GM12872 (cell line): ENCODE data around the gene GNB3.
A peak's percentile ranks its signal among the peaks of the same experiment; 100 is the strongest.

Source experiments
- TF ChIP-seq, protein P1 (sequence below): IDR thresholded peaks from 3 replicates; pipeline ENCODE4 v1.5.1; 2011; ENCODE audit warnings: low read depth, mild to moderate bottlenecking, low read length, moderate library complexity; ENCODE audit not compliant: insufficient read depth

GNB3 gene

DNA sequence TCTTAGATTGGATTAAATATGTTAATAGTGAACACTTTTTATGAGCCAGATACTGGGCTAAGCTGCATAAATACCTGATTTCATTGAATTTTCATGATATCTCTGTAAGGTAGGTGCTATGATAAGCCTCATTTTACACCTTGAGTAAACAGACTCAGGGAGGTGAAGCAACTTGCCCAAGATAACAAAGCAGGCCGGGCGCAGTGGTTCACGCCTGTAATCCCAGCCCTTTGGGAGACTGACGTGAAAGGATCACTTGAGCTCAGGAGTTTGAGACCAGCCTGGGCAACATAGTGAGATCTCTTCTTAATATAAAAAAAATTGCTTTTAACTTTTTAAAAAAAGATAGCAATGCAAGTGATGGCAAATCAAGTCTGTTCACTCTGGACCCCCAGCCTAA lies 1.4 kb downstream of the GNB3 start:
- TF ChIP-seq, protein P1, sequence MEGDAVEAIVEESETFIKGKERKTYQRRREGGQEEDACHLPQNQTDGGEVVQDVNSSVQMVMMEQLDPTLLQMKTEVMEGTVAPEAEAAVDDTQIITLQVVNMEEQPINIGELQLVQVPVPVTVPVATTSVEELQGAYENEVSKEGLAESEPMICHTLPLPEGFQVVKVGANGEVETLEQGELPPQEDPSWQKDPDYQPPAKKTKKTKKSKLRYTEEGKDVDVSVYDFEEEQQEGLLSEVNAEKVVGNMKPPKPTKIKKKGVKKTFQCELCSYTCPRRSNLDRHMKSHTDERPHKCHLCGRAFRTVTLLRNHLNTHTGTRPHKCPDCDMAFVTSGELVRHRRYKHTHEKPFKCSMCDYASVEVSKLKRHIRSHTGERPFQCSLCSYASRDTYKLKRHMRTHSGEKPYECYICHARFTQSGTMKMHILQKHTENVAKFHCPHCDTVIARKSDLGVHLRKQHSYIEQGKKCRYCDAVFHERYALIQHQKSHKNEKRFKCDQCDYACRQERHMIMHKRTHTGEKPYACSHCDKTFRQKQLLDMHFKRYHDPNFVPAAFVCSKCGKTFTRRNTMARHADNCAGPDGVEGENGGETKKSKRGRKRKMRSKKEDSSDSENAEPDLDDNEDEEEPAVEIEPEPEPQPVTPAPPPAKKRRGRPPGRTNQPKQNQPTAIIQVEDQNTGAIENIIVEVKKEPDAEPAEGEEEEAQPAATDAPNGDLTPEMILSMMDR, result no peak

DNA sequence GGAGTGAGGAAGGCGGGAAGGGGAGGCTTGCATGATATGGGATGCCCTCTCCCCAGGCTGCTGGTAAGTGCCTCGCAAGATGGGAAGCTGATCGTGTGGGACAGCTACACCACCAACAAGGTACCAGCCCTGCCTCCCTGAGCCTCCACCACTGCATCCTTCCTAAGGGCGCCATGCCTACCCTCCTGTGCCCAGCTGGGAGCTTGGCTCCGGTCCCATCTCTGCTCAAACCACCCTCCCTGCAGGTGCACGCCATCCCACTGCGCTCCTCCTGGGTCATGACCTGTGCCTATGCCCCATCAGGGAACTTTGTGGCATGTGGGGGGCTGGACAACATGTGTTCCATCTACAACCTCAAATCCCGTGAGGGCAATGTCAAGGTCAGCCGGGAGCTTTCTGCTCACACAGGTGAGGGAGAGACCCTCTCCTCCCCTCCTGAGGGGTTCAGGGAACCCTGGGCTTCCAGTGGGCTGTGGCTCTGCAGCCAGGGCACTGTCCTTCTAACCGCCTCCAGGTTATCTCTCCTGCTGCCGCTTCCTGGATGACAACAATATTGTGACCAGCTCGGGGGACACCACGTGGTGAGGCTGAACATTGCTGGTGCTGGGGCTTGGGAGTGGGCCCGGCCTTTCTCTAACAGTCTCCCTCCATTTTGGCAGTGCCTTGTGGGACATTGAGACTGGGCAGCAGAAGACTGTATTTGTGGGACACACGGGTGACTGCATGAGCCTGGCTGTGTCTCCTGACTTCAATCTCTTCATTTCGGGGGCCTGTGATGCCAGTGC lies 2.6 kb downstream of the GNB3 start:
- TF ChIP-seq, protein P1, result peak; percentile 30; the same call in 2 of the 3 replicates

DNA sequence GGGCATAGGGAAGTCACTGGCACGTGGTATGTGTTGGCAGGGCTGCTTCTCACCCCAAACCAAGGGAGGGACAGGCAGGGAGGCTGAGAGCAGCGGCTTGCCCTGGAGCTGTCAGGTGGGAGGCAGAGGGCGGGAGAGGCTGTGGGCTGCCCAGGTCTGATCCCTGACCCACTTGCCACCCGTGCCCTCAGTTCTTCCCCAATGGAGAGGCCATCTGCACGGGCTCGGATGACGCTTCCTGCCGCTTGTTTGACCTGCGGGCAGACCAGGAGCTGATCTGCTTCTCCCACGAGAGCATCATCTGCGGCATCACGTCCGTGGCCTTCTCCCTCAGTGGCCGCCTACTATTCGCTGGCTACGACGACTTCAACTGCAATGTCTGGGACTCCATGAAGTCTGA lies 4.7 kb downstream of the GNB3 start:
- TF ChIP-seq, protein P1, result no peak

DNA sequence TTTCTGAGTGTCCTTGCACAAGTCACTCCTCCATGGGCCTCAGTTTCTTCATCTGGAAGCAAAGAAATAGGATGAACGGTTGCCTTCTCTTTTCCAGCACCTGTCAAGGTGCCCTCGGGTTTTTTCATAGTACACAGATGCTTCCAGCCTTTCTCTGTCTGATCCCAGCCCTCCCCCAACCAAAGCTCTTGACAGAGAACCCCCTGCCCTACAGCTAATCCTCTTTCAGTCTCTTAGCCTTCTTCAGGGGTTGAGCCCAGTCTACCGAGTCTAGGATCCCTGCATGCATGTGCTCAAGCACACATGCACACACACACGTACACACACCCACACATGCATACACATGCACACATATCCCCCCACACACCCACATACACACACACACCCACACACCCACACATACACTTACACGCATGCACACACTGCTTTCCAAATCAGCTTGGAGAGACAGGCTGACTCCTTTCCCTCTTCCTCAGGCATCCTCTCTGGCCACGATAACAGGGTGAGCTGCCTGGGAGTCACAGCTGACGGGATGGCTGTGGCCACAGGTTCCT lies 5.7 kb downstream of the GNB3 start:
- TF ChIP-seq, protein P1, result no peak

DNA sequence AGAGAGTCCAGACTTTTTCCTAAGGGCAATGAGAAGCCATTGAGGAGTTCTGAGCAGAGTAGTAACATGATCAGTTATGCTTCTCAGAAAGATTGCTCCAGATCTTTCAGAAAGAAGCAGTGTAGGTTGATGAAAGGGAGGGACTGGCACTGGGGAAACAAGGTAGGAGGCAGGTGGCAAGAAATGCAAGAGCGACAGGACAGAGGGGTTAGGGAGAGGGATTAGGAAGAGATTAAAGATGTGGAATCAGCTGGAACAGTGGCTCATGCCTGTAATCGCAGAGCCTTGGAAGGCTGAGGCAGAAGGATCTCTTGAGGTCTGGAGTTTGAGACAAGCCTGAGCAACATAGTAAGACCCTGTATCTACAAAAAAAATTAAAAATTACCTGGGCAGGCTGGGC lies 7.0 kb downstream of the GNB3 start:
- TF ChIP-seq, protein P1, result no peak

DNA sequence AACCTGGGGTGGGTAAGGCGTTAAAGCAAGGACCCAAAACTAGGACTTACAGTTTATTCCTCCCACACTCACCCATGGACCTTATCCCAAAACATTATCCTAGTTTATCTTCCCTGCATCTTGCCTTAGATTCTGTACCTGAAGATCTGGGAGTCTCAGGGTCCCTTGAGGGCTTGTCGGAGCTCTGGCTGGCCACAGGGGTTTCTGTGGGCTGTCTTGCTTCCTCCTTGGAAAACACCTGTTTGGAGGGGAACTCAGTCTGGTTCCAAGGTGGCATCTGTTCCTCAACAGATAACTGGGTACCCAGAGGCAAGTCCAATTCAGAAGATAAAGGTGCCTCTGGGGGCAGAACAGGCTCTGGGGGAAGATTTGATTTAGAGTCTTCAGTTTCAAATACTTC lies 8.7 kb downstream of the GNB3 start:
- TF ChIP-seq, protein P1, result no peak

DNA sequence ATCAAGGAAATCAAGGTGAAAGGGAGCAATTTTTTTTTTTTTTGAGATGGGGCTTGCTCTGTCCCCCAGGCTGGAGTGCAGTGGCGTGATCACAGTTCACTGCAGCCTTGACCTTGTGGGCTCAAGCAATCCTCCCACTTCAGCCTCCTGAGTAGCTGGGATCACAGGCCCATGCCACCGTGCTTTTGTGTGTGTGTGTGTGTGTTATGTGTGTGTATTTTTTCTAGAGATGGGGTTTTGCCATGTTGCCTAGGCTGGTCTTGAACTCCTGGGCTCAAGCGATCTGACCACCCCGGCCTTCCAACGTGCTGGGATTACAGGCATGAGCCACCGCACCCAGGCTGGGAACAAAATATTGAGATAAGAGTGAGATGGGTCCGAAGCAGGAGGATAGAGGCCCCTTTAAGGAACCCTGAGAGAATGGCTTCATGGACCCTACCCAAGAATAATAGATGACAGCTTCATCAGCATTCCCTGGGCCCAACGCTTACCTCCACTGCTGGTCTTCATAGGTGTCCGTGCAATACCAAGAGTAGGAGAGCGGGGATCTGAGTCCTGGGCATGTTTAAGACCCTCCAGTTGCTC lies 9.3 kb downstream of the GNB3 start:
- TF ChIP-seq, protein P1, result no peak
